Fibroblast of villous mesenchyme (primary cell): Measurements from ENCODE around the gene AMFR. TPM values are rescaled to one million over a fixed set of nuclear protein-coding genes. Genes with fewer than 3 reads are reported as not detected.

Experiments used
- DNase-seq: peaks from one replicate; pipeline ENCODE4 v3.0.0-alpha.2; 2010; ENCODE audit warnings: low read depth
- H3K4me3 ChIP-seq: 2 replicates; pipeline ENCODE4 v1.5.1; 2011; ENCODE audit warnings: low read depth, mild to moderate bottlenecking, low read length
- total RNA-seq: library from RNA; depleted of rRNA; stranded (reverse); fragments of >200 nt; gene quantifications from 2 replicates; pipeline ENCODE4 v1.2.3, GENCODE V29; 2012
- TF ChIP-seq, protein P1 (sequence below): IDR thresholded peaks from 2 replicates; pipeline ENCODE4 v1.5.1; 2012; ENCODE audit warnings: low read depth, mild to moderate bottlenecking, low read length; ENCODE audit not compliant: insufficient read depth

AMFR gene
- total RNA-seq, 1 donor, result 302 TPM

DNA sequence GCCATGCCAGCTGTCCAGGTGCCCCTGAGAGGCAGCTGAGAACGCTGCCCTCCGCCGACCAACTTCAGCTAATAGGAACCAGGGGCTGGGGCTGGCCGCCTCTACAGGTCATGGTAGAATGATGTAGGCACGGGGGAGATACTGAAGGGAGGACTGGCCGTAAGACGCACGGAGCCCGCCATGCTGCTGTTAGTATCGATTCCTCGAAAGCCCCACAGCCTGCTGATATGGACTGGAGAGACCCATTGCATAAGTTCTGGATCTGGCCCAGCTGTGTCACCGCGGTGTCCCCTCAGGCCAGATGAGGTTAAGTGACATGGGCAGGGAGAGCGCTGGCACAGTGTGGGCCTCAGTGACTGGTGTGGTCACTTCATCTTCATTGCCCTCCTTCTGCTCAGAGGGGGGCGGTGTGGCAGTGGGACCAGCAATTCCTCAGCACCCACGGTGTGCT is 75.6 kb downstream of the AMFR start:
- no peak for DNase-seq
- TF ChIP-seq, protein P1, sequence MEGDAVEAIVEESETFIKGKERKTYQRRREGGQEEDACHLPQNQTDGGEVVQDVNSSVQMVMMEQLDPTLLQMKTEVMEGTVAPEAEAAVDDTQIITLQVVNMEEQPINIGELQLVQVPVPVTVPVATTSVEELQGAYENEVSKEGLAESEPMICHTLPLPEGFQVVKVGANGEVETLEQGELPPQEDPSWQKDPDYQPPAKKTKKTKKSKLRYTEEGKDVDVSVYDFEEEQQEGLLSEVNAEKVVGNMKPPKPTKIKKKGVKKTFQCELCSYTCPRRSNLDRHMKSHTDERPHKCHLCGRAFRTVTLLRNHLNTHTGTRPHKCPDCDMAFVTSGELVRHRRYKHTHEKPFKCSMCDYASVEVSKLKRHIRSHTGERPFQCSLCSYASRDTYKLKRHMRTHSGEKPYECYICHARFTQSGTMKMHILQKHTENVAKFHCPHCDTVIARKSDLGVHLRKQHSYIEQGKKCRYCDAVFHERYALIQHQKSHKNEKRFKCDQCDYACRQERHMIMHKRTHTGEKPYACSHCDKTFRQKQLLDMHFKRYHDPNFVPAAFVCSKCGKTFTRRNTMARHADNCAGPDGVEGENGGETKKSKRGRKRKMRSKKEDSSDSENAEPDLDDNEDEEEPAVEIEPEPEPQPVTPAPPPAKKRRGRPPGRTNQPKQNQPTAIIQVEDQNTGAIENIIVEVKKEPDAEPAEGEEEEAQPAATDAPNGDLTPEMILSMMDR, result no peak
- no peak overlapping the region for H3K4me3 ChIP-seq

DNA sequence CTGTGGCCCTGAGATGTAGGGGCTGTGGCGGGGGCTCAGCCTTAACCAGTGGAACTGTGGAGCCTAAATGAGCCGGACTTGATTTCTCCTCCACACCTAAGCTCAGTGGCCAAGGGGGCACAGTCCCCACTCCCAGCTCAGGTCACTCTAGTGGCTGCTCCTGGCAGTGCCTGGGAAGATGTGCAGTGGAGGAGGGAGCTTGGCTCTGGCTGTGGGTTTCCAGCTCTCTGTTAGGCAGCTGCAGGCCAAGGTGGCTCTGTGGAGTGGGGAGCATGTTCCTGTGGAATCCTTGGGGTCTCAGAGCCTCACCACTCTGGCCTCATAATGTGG is 76.3 kb downstream of the AMFR start:
- DNase-seq, result no peak
- no peak overlapping the region for H3K4me3 ChIP-seq
- TF ChIP-seq, protein P1, result no peak

DNA sequence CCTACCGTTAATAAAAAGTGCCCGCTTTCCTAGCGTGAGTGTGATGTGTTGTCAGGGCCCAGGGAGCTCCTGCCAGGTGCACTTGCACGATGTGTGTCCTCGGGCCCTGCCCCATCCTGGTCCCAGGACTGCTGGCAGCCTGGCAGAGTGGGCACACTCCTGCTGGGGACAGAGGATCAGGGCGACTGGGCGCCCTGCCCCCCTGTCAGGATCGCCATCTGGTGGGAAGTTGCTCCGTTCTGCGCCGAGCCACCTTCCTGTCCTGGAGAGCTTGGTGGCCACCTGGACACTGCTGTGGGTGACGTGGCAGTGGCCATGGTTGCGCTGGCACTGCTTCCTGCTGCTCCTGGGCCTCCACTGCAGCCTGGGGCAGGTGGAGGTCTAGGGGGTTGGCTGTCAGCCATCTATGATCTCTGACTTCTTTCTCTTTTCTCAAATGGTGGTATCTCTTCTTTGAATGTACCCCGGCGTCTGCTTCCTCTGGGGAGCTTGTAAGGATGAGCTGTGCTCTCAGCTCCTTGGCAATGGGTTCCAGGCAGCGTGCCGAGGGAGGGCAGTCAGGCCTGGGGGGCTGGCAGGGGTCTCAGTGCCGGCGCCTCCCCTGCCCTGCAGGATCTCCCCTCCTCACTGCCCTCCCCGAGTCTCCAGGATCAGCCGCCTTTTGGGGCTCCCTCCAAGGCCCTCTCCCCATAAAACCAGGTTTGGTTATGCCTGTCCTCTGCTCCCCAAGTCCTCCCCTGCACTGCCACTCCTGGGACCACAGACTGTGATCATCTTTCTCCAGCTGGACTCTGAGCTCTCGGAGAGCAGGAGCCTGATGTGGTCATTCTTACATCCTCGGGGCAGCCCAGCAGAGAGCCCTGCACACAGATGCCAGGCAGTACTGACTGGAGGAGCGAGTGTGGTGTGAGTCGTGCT is 76.9 kb downstream of the AMFR start:
- TF ChIP-seq, protein P1, result no peak
- H3K4me3 ChIP-seq, result no peak overlapping the region
- no peak for DNase-seq

DNA sequence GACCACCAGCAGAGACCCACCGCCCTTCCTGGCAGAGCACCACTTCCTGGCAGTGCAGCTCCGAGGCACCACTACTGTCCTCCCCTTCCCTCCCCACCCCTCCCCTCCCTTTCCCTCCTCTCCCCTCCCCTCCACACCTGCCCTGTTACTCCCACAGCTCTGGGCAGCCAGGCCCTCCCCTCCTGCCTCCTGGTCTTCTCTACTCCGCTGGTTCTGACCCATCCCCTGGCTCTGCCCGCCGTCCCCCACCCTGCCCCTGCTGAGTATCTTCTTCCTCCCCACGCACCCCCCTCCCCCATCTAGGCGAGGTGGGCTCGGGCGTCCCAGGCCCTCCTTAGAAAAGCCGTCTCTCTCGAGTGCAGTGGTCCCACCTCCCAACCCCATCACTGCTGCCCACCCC is 77.7 kb downstream of the AMFR start:
- no peak for DNase-seq
- TF ChIP-seq, protein P1, result no peak
- no peak overlapping the region for H3K4me3 ChIP-seq

DNA sequence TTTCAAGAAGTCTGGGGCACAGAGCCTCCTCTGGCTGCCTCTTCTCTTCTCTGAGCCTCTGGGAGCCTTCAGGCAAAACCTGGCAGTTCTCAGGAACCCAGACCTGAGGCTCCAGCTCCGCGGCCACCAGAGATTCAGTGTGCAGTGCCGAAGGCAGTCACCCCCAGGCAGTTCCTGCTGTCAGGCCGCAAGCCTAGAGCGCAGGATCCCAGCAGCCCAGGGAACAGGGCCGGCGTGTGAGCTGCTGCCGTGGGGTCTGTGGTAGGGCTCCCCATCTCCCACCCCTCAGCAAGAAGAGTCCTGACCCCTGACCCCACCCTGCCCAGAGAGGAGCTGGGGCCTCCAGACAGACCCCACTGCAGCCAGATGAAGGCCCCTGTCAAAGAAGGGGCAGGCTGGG is 78.2 kb downstream of the AMFR start:
- no peak for DNase-seq
- no peak overlapping the region for H3K4me3 ChIP-seq
- TF ChIP-seq, protein P1, result no peak

DNA sequence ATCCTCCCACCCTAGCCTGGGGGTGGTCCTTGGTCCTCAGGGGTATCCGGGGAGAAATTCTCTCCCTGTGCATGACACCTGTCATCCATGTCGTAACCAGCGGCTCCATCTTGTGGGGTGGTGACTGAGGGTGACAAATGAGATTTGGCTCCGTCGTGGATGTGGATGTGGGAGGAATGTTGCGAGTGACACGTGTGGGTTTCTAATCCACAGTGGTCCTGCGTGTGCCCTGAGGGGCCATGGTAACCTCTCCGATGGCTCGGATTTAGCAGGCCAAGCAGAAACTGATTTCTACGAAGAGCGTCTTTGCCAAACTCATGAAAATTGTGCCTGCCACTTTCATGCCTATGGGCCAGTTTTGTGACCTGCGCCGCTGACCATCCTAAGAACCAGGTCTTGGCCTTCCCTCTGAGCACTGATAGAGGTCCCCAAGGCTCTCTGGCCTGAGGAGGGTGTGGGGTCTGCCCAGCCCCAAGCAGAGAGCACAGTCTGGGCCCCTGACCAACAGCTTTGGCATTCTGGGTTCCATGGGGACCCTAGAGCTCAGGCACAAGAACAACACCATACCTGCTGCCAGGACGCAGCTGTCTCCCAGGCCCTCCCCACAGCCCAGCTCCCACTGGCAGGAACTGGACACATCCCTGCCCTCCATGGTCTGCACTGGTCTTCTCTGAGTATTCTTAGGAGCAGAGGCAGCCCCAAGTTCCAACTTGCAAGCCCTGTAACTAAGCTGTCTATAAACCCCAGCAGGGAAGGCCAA is 79.0 kb downstream of the AMFR start:
- H3K4me3 ChIP-seq, result no peak overlapping the region
- TF ChIP-seq, protein P1, result no peak
- no peak for DNase-seq
